Measurements from ENCODE around the gene STIP1. TPM values are rescaled to one million over a fixed set of nuclear protein-coding genes. Genes with fewer than 3 reads are reported as not detected.
A peak's percentile ranks its signal among the peaks of the same experiment; 100 is the strongest.

Gene STIP1
- 306 and 321 TPM in 2 replicates for total RNA-seq (2014; rRNA removed; shearing (Covaris generic))

- peak; percentile 100 for DNase-seq (ENCODE audit: low read depth)
Measured at GRCh38 chr11:64185693-64186491, at the start of gene STIP1. Gene STIP1, plus strand, starts transcription at chr11:64186171. Its CDS starts 91 bp downstream, at chr11:64186262.

DNA sequence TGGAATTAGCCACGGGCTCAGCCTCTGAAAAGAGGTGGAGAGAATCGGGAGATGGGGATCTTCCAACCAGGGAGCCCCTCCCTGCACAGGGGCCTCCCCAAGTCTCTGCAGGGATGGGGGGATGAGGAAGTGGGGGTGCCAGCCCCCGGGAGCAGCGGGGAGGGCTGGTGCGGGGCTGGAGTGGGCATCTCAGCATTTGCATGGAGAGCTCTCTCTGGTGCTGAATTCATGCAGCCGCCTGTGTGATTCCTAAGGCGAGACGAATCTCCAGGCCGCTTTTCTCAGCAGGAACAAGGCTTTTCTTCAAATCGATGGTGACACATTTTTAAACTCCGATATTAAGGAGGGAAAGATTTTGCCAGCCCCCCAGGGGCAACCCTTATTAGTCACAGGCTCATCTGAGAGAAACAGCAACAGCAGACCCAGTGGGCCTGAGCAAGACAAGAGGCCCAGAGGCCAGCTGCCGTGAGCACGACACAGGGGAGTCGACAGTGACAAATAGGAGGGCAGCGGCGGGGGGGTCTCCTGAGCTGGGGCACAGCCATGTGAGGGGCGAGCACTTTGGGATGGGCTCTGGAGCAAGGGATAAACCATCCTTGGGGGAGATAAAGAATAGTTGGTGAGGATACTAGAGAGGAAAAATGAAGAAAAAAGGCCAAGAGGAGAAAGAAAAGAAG is 49.1 kb upstream of the STIP1 start:
- no peak for DNase-seq (ENCODE audit: low read depth)

- DNase-seq (ENCODE audit: low read depth), result no peak
Measured at GRCh38 chr11:64138398-64138797, 47.6 kb upstream of the STIP1 start.

DNA sequence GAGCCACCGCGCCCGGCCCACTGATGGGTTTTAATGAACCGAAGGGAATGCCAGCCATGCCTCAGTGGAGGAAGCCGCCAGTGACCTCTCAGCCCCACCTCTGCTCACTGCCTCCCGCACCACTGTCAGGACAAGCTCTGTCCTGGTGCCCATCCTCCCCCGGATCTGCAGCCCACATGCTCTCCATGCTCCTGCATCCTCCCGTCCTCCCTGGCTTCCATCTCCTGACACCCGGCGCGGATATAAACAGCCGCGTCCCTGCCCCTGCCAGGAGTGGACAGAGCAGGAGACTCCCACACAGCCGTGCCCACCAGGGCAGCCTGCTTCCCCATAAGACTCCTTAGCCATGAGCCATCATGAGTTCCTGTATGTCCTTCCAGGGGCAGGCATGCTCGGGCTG is 46.9 kb upstream of the STIP1 start:
- no peak for DNase-seq (ENCODE audit: low read depth)

- no peak for DNase-seq (ENCODE audit: low read depth)
Measured at GRCh38 chr11:64140082-64140481, 45.9 kb upstream of the STIP1 start.

DNA sequence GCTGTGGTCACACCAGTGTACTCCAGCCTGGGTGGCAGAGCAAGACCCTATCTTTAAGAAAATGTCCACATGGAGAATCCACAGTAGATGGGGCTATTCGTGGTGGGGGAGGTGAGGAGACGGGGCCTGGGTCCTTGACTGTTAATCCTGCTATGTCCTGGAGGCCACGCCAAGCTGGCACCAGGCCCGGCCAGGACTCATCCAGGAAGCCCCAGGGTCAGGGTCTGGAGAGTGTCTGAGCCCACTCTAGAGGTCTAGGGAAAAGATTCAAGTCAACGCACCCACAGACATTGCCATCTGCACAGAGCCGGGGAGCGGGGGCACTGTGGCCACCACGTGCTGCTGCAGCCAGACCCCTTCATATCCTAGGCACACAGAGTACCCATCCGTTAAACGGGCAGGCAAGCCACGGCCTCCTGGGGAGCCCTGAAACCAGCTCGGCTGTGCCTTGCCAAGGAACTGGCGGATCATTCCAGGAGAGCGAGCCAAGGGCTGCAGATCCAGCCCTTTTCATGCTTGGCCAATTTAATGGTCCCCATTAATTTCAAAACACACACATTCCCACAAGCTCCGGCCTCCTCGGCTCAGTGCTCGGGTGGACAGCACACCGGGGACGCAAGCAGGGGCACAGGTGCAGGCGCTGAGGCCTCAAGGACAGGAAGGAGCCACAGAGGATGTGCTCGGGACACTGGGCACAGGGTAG is 44.7 kb upstream of the STIP1 start:
- DNase-seq (ENCODE audit: low read depth), result no peak

DNA sequence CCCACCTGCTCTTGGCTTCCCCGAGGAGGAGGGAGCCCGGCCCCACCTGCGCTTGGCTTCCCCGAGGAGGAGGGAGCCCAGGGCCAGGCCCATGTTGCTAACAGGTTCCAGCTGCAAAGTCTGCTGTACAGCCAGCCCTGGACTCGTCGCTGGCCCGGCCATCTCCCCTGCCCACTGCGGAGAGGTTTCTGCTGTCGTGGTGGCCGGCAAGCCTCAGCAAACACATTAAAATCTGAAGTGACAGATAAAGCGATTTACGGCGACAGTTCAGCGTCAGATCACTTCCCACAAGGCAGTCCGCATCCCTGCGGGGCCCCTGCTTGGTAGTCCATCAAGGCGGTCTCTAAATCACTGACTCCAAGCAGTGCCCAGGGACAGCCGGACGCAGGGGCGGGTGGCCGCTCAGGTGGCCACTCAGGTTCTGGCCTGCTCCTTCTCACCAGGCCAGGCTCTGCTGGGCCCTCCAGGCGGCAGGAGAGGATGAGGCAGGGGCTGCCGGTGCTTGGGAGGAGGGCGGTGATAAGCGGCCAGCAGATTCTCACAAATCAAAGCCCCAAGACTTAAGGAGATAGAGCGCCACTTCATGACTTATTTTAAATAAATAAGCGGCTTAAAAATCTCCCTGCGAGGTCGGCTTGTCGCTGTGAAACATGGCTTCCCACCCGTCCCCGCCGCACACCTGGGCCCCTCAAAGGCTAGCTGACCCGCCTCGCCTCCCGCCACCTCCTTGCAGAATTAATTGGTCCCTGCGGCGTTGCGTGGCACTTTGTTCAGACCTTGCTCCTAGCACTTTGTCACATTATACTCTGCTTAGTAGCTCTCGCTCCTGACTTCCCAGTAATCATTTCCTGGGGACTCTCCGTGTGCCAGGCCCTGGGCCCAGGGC is 41.1 kb upstream of the STIP1 start:
- no peak for DNase-seq (ENCODE audit: low read depth)

- peak; percentile 10 for DNase-seq (ENCODE audit: low read depth)
Measured at GRCh38 chr11:64146036-64146955, 39.7 kb upstream of the STIP1 start.

DNA sequence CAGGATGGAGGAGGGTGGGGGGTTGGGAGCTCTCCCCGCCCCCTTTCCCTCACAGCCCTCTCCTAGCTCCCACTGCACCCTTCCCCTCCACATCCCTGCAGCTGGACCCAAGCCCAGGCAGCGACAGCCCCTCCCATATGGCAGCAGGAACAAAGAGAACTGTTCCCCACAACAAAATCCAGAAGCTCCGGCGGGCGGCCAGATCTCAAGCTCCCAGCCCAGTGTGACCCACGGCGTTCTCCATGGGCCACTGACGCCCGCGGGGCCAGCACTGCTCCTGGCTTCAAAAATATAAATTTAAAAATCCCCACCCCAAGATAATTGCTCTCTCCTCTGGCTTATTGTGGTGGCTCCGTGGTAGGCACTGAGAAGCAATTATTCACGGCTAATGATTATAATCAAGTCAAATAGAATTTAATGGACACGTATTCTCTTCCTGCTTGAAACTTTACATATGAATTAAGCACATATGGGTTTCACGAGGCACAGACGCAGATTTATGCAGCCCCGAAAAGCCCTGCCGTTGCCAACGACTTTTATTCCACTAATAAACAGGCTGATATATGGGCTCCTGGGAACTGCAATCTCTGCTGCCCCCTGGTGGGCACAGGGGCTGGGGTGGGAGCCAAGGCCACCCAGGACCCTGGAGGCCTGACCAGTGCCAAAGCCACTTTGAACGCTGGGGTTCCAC is 37.6 kb upstream of the STIP1 start:
- DNase-seq (ENCODE audit: low read depth), result peak; percentile 62

- no peak for DNase-seq (ENCODE audit: low read depth)
Measured at GRCh38 chr11:64148917-64149617, 36.9 kb upstream of the STIP1 start.

GRCh38 chr11:64150051-64150450 is 35.9 kb upstream of the STIP1 start:
- DNase-seq (ENCODE audit: low read depth), result no peak

DNA sequence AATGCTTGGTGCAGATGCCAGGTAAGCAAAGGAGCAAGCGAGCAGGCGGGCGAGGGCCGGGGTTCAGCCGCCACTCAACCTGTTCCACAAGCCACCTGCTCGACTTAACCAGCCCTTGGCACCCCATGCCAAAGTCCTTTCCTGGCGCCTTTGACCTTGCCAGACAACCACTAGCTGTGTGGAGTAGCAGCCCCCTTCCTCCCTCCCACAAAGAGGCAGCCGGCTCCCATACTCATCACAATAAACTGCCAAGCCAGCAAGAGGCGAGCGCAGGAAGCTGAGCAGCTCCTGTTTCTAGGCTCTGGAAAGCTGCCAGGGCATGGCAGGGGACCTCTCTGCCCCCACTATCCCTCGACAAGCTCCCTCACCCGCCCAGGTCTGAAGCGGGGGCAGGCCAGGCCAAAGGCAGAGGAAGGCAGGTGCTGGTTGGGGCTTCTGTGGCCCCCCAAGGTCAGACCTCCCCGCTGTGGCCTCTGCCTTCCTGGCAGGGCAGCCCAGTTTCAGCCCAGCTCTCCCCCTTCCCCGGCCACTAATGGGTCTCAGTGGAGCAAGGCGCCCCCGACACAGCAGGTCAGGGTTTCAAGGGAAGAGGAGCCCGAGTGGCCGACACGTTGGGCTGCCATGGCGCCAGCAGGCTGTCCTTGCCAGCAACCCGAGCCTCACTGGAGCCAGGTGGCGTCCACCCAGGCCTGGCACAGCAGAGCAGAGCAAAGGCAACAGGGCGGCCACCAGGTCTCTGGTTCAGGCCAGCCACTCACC is 35.3 kb upstream of the STIP1 start:
- DNase-seq (ENCODE audit: low read depth), result no peak

DNA sequence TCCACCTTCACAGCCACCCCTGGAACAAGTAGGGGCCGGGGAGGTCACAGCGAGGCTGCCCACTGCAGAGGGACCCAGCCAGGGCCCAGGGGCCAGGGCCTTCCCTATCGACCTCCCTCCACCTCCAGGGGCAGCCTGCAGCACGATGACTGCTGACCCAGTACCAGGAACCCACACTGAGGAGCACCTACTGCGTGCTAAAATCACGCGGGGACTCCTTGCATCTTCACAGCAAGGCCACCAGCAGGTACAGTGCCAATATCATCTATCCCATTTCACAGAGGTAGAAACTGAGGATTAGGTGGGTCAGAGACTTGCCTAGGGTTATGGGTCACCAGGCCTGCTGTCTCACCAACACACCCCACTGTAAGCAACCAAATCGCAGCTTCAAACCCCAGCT is 34.6 kb upstream of the STIP1 start:
- no peak for DNase-seq (ENCODE audit: low read depth)

DNA sequence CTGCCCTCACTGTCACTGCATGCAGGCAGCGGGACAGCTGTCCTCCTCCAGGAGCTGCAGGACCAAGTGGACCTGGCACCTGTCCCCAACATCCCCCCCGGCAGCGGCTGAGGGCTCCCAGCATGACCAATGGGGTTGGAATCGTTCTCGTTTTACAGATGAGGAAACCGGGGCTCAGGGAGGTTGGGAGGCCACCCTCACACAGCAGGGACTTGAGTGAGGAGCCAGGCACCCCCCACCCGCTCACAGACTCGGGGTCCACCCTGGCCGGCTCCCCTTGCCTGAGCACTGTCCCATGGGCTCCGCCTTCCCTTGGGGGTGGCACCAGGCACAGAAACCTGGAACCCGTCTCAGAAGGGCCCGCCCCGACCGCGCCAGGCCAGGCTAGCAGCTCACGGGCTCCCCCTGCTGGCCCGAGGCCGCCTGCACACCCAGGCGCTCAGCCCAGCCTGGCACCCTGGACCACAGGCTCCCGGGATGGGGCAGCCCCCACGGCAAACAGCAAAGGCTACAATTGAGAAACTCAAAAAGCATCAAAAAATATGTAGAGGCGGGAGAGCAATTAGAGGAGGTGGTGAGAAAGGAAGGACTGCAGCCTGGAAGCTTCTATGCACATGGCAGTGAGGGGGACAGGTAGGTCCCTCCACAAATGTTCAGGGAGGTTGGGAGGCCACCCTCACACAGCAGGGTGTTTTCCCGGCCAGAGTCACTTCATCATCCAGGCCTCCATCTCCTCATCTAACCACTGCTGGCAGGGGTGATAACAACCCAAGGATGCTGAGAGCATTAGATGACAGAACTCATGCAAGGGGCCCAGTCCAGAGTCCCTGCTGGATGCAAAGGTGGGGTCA is 32.9 kb upstream of the STIP1 start:
- peak; percentile 39 for DNase-seq (ENCODE audit: low read depth)

DNA sequence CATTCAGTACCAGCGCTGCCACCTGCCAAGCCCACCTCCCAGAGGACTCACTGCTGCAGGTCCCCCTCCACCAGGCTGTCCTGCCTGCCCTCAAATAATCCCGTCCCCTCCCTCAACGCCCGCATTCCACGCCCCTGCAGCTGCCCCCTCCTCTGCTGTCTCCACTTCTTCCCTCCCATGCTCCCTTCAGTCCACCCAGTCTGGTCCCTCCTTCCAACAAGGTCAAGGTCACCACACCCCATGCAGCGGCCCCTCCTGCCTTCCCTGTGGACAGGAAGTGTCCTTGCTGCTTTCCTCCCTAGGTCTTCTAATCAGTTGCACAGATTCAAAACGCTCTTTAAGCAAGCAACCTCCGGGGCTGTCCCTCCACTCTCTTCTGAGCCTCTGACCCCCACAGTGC is 32.2 kb upstream of the STIP1 start:
- no peak for DNase-seq (ENCODE audit: low read depth)

GRCh38 chr11:64156235-64157011 is 29.5 kb upstream of the STIP1 start:
- no peak for DNase-seq (ENCODE audit: low read depth)
